ENCODE data around the gene BAK1.

DNA sequence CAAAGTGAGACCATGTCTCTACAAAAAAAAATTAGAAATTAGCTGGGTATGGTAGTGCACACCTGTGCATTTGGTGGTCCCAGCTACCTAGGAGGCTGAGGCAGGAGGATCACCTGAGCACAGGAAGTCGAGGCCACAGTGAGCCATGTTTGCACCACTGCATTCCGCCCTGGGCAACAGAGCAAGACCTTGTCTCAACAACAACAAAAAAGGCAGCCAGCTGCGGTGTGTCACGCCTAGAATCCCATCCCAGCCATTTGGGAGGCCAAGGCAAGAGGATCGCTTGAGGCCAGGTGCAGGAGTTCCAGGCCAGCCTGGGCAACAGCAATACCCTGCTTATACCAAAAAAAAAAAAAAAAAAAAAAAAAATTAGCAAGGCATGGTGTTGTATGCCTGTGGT is 1.1 kb upstream of the BAK1 start:
- TF ChIP-seq, protein P1, sequence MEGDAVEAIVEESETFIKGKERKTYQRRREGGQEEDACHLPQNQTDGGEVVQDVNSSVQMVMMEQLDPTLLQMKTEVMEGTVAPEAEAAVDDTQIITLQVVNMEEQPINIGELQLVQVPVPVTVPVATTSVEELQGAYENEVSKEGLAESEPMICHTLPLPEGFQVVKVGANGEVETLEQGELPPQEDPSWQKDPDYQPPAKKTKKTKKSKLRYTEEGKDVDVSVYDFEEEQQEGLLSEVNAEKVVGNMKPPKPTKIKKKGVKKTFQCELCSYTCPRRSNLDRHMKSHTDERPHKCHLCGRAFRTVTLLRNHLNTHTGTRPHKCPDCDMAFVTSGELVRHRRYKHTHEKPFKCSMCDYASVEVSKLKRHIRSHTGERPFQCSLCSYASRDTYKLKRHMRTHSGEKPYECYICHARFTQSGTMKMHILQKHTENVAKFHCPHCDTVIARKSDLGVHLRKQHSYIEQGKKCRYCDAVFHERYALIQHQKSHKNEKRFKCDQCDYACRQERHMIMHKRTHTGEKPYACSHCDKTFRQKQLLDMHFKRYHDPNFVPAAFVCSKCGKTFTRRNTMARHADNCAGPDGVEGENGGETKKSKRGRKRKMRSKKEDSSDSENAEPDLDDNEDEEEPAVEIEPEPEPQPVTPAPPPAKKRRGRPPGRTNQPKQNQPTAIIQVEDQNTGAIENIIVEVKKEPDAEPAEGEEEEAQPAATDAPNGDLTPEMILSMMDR (IDR thresholded peaks at IDR 0.05) = no peak
- no peak for TF ChIP-seq POLR2A (IDR thresholded peaks at IDR 0.05)

All from prostate gland (tissue), 2 donors.